ENCODE results near the gene NKAPL.
A peak's percentile ranks its signal among the peaks of the same experiment; 100 is the strongest.

Gene NKAPL

GRCh38 chr6:28240471-28240870 is 18.6 kb upstream of the NKAPL start:
- in situ Hi-C loops (cut with MboI; ENCODE audit: low pct_unique_long_range_greater_than_20kb, low sequenced_read_pairs) = no loop called here
- no peak for DNase-seq

GRCh38 chr6:28243946-28244345 is 15.2 kb upstream of the NKAPL start:
- DNase-seq = no peak
- in situ Hi-C loops (cut with MboI; ENCODE audit: low pct_unique_long_range_greater_than_20kb, low sequenced_read_pairs) = no loop called here

- no peak for DNase-seq
- in situ Hi-C loops (cut with MboI; ENCODE audit: low pct_unique_long_range_greater_than_20kb, low sequenced_read_pairs) = no loop called here
These were observed 13.7 kb upstream of the NKAPL start for GRCh38 chr6:28245206-28245941.

- no peak for DNase-seq
- in situ Hi-C loops (cut with MboI; ENCODE audit: low pct_unique_long_range_greater_than_20kb, low sequenced_read_pairs) = no loop called here
These were observed 10.2 kb upstream of the NKAPL start for GRCh38 chr6:28248916-28249315.

- no peak for DNase-seq
- in situ Hi-C loops (cut with MboI; ENCODE audit: low pct_unique_long_range_greater_than_20kb, low sequenced_read_pairs) = no loop called here
These were observed 8.3 kb upstream of the NKAPL start for GRCh38 chr6:28250747-28251146.

GRCh38 chr6:28251661-28252008 is 7.5 kb upstream of the NKAPL start:
- DNase-seq = no peak
- in situ Hi-C loops (cut with MboI; ENCODE audit: low pct_unique_long_range_greater_than_20kb, low sequenced_read_pairs) = no loop called here

GRCh38 chr6:28252009-28252975 is 6.8 kb upstream of the NKAPL start, which contains the start of gene ZKSCAN4:
Gene ZKSCAN4, minus strand, starts transcription at chr6:28252269. Its CDS starts 289 bp downstream, at chr6:28251980.
- peak; percentile 94 for DNase-seq
- in situ Hi-C loops (cut with MboI; ENCODE audit: low pct_unique_long_range_greater_than_20kb, low sequenced_read_pairs) = no loop called here

- in situ Hi-C loops (cut with MboI; ENCODE audit: low pct_unique_long_range_greater_than_20kb, low sequenced_read_pairs) = no loop called here
- DNase-seq = peak; percentile 19
These were observed 5.0 kb upstream of the NKAPL start for GRCh38 chr6:28254121-28254519.

- in situ Hi-C loops (cut with MboI; ENCODE audit: low pct_unique_long_range_greater_than_20kb, low sequenced_read_pairs) = no loop called here
- no peak for DNase-seq
These were observed 2.1 kb upstream of the NKAPL start for GRCh38 chr6:28257042-28257441.

GRCh38 chr6:28263922-28264321 is 4.8 kb downstream of the NKAPL start:
- no peak for DNase-seq
- in situ Hi-C loops (cut with MboI; ENCODE audit: low pct_unique_long_range_greater_than_20kb, low sequenced_read_pairs) = no loop called here

- in situ Hi-C loops (cut with MboI; ENCODE audit: low pct_unique_long_range_greater_than_20kb, low sequenced_read_pairs) = no loop called here
- no peak for DNase-seq
These were observed 5.8 kb downstream of the NKAPL start for GRCh38 chr6:28264834-28265401.

- no peak for DNase-seq
- in situ Hi-C loops (cut with MboI; ENCODE audit: low pct_unique_long_range_greater_than_20kb, low sequenced_read_pairs) = no loop called here
These were observed 7.5 kb downstream of the NKAPL start for GRCh38 chr6:28266563-28266961.

GRCh38 chr6:28266962-28267694 is 8.0 kb downstream of the NKAPL start, which contains the start of gene ZSCAN26:
Gene ZSCAN26, plus strand, starts transcription at chr6:28267143. Its CDS starts 4,777 bp downstream, at chr6:28271920.
- in situ Hi-C loops (cut with MboI; ENCODE audit: low pct_unique_long_range_greater_than_20kb, low sequenced_read_pairs) = no loop called here
- DNase-seq = peak; percentile 92

- DNase-seq = no peak
- in situ Hi-C loops (cut with MboI; ENCODE audit: low pct_unique_long_range_greater_than_20kb, low sequenced_read_pairs) = no loop called here
These were observed 8.6 kb downstream of the NKAPL start for GRCh38 chr6:28267695-28268059.

- DNase-seq = no peak
- in situ Hi-C loops (cut with MboI; ENCODE audit: low pct_unique_long_range_greater_than_20kb, low sequenced_read_pairs) = no loop called here
These were observed 10.4 kb downstream of the NKAPL start for GRCh38 chr6:28269492-28269891.

GRCh38 chr6:28274888-28275287 is 15.8 kb downstream of the NKAPL start:
- in situ Hi-C loops (cut with MboI; ENCODE audit: low pct_unique_long_range_greater_than_20kb, low sequenced_read_pairs) = no loop called here
- no peak for DNase-seq

GRCh38 chr6:28277746-28278145 is 18.6 kb downstream of the NKAPL start:
- no peak for DNase-seq
- in situ Hi-C loops (cut with MboI; ENCODE audit: low pct_unique_long_range_greater_than_20kb, low sequenced_read_pairs) = no loop called here

- in situ Hi-C loops (cut with MboI; ENCODE audit: low pct_unique_long_range_greater_than_20kb, low sequenced_read_pairs) = no loop called here
These were observed 21.6 kb downstream of the NKAPL start for GRCh38 chr6:28280595-28281287.

More at GRCh38 chr6:28280595-28281287, 21.6 kb downstream of the NKAPL start:
- no peak for DNase-seq
